Osteoblast (primary cell): ENCODE data around the gene SPEF2. TPM values are rescaled to one million over a fixed set of nuclear protein-coding genes. Genes with fewer than 3 reads are reported as not detected.

Source experiments
- DNase-seq: peaks from one replicate; pipeline ENCODE4 v3.0.0; 2011; ENCODE audit warnings: low spot score, mixed read lengths; ENCODE audit not compliant: insufficient read length; ENCODE audit errors: missing footprints
- H2AFZ ChIP-seq: 2 replicates; pipeline ENCODE4 v1.6.0; 2011; ENCODE audit warnings: mild to moderate bottlenecking, low read length
- H3K27ac ChIP-seq: 2 replicates; pipeline ENCODE4 v1.5.1; 2011; ENCODE audit warnings: mild to moderate bottlenecking, low read depth, low read length, moderate library complexity
- H3K27me3 ChIP-seq: 2 replicates; pipeline ENCODE4 v1.6.0; 2012; ENCODE audit warnings: mild to moderate bottlenecking, control low read depth, inconsistent platforms, low read length, moderate library complexity; ENCODE audit not compliant: insufficient read depth
- H3K36me3 ChIP-seq: 2 replicates; pipeline ENCODE4 v1.5.1; 2011; ENCODE audit warnings: mild to moderate bottlenecking, low read length, control low read depth, moderate library complexity; ENCODE audit not compliant: insufficient read depth
- H3K4me1 ChIP-seq: 2 replicates; pipeline ENCODE4 v1.5.1; 2011; ENCODE audit warnings: mild to moderate bottlenecking, low read length, control low read depth, moderate library complexity; ENCODE audit not compliant: insufficient read depth
- H3K4me2 ChIP-seq: 2 replicates; pipeline ENCODE4 v1.6.0; 2011; ENCODE audit warnings: mild to moderate bottlenecking, low read length; ENCODE audit not compliant: insufficient read depth
- H3K4me3 ChIP-seq: fragments of 200-600 bp; sonication (generic); 3 replicates; pipeline ENCODE4 v1.5.1; 2012; ENCODE audit warnings: mild to moderate bottlenecking, low read length, inconsistent platforms; ENCODE audit not compliant: insufficient read depth
- H3K79me2 ChIP-seq: 2 replicates; pipeline ENCODE4 v1.6.0; 2012; ENCODE audit warnings: mild to moderate bottlenecking, low read length, control low read depth, inconsistent platforms; ENCODE audit not compliant: insufficient read depth
- H3K9me3 ChIP-seq: 2 replicates; pipeline ENCODE4 v1.5.1; 2011; ENCODE audit warnings: low read depth, low read length, control low read depth
- H4K20me1 ChIP-seq: 2 replicates; pipeline ENCODE4 v1.6.0; 2012; ENCODE audit warnings: mild to moderate bottlenecking, low read length, control low read depth; ENCODE audit not compliant: insufficient read depth
- CTCF ChIP-seq: IDR thresholded peaks from 2 replicates; pipeline ENCODE4 v1.5.1; 2011; ENCODE audit warnings: mild to moderate bottlenecking, low read depth, low read length, moderate library complexity; ENCODE audit errors: extremely low read depth
- total RNA-seq: library from RNA; depleted of rRNA; stranded (reverse); fragments of >200 nt; gene quantifications from 2 replicates; pipeline ENCODE4 v1.2.3, GENCODE V29; 2012

The SPEF2 gene
- total RNA-seq, 1 donor, result 7.2 TPM

DNA sequence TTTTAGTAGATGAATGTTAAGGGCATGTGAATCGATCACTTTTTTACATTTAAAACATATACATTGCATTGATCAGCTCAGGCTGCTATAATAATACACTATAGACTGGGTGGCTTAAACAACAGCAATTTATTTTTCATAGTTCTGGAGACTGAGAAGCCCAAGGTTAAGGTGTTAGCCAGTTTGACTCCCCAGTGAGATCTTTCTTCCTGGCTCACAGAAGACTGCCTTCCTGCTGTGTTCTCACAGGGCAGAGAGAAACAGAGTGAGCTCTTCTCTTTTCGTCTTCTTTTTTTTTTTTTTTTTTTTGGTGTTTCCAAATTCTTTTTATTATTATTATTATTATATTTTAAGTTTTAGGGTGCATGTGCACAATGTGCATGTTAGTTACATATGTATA is 56.4 kb downstream of the SPEF2 start:
- DNase-seq, result no peak
- no peaks in the 10 kb centered on the region for H3K4me1 ChIP-seq
- H3K4me3 ChIP-seq, result no peak overlapping the region
- H3K79me2 ChIP-seq, result no peaks in the 10 kb centered on the region
- no peak for TF ChIP-seq CTCF
- H3K36me3 ChIP-seq, result no peaks in the 10 kb centered on the region
- no peaks in the 10 kb centered on the region for H3K27me3 ChIP-seq
- H2AFZ ChIP-seq, result no peak overlapping the region
- H3K4me2 ChIP-seq, result no peak overlapping the region
- no peaks in the 10 kb centered on the region for H4K20me1 ChIP-seq
- H3K27ac ChIP-seq, result no peak overlapping the region
- no peaks in the 10 kb centered on the region for H3K9me3 ChIP-seq

DNA sequence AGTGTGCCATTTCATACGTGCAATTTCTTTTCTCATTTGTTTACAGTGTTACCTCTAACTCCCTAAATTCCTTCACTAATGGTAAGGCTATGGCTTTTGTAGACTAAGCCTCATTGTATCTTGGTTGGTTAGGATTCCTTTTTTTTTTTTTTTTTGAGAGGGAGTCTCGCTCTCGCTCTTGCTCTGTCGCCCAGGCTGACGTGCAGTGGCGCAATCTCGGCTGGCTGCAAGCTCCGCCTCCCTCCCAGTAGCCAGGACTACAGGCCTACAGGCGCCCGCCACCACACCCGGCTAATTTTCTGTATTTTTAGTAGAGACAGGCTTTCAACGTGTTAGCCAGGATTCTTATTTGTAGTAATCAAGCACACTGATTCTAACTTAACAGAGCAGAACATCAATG is 57.7 kb downstream of the SPEF2 start:
- no peaks in the 10 kb centered on the region for H3K79me2 ChIP-seq
- TF ChIP-seq CTCF, result no peak
- no peak overlapping the region for H2AFZ ChIP-seq
- no peaks in the 10 kb centered on the region for H3K36me3 ChIP-seq
- no peak overlapping the region for H3K4me2 ChIP-seq
- no peaks in the 10 kb centered on the region for H3K9me3 ChIP-seq
- no peak for DNase-seq
- H3K4me3 ChIP-seq, result no peak overlapping the region
- H4K20me1 ChIP-seq, result no peaks in the 10 kb centered on the region
- no peaks in the 10 kb centered on the region for H3K4me1 ChIP-seq
- H3K27me3 ChIP-seq, result no peaks in the 10 kb centered on the region
- no peak overlapping the region for H3K27ac ChIP-seq

DNA sequence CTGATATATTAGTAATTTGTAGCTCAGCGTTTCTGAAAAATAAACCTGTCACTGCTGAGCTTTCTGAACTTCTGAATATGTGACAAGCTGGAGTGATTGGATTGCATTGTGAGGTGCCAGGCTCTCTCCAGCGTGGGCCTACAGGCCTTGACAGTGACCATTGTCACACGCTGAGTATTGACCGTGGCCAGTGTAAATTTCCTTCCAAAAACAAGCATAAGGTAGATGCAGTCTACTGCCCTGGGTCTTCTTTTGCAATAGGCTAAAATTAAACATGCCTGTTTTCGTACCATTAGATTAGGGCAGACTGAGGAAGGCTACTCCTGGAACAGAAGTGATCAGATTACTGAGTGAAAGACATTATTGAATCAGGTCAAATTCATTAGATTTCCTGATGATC is 60.2 kb downstream of the SPEF2 start:
- no peak for TF ChIP-seq CTCF
- no peak overlapping the region for H3K4me3 ChIP-seq

DNA sequence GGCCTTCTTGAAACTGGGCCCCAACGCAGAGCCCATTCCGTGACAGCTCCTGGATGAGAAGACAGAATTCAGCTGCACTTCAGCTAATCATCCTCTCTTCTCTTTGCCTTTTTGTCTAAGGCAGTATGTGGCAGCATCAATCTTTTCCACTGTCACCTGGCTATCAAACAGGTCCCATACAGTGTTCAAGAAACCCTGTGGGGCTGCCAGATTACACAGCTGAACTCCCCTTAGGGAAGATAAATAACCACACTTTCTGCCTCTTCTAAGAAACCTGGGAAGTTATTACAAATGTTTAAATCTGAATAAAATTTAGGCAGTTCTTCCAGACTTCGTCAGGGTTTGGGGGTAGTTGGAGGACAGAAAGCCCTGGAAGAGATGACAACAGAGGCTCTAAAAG is 61.0 kb downstream of the SPEF2 start:
- H3K36me3 ChIP-seq, result no peaks in the 10 kb centered on the region
- H3K4me3 ChIP-seq, result no peak overlapping the region
- no peak overlapping the region for H3K4me2 ChIP-seq
- H3K79me2 ChIP-seq, result no peaks in the 10 kb centered on the region
- no peaks in the 10 kb centered on the region for H3K9me3 ChIP-seq
- TF ChIP-seq CTCF, result no peak
- no peaks in the 10 kb centered on the region for H3K27me3 ChIP-seq
- no peak overlapping the region for H2AFZ ChIP-seq
- no peaks in the 10 kb centered on the region for H4K20me1 ChIP-seq
- DNase-seq, result no peak
- H3K27ac ChIP-seq, result no peak overlapping the region
- no peaks in the 10 kb centered on the region for H3K4me1 ChIP-seq

More for the DNA sequence above, 60.2 kb downstream of the SPEF2 start:
- no peaks in the 10 kb centered on the region for H3K4me1 ChIP-seq
- no peak for DNase-seq
- no peaks in the 10 kb centered on the region for H4K20me1 ChIP-seq
- no peaks in the 10 kb centered on the region for H3K79me2 ChIP-seq
- no peak overlapping the region for H2AFZ ChIP-seq
- H3K9me3 ChIP-seq, result no peaks in the 10 kb centered on the region
- H3K27me3 ChIP-seq, result no peaks in the 10 kb centered on the region
- H3K4me2 ChIP-seq, result no peak overlapping the region
- H3K36me3 ChIP-seq, result no peaks in the 10 kb centered on the region
- no peak overlapping the region for H3K27ac ChIP-seq
